HFFc6 (cell line): ENCODE measurements around the gene SORCS2. TPM values are rescaled to one million over a fixed set of nuclear protein-coding genes. Genes with fewer than 3 reads are reported as not detected.

Experiments
- DNase-seq: peaks from one replicate; pipeline ENCODE4 v3.0.0-alpha.2; 2018
- H3K27ac Mint-ChIP-seq: 2 replicates; pipeline ENCODE4 v1.8.0; 2020; ENCODE audit warnings: mild to moderate bottlenecking, mixed read lengths
- H3K27me3 Mint-ChIP-seq: 2 replicates; pipeline ENCODE4 v1.8.0; 2021; ENCODE audit warnings: mild to moderate bottlenecking, moderate library complexity, mixed read lengths; ENCODE audit not compliant: insufficient read depth
- H3K36me3 Mint-ChIP-seq: 2 replicates; pipeline ENCODE4 v1.8.0; 2021; ENCODE audit warnings: low read depth, mixed read lengths
- H3K4me1 Mint-ChIP-seq: 2 replicates; pipeline ENCODE4 v1.8.0; 2020; ENCODE audit warnings: low read depth, mixed read lengths
- H3K4me3 Mint-ChIP-seq: 2 replicates; pipeline ENCODE4 v1.8.0; 2020; ENCODE audit warnings: mild to moderate bottlenecking, moderate library complexity, mixed read lengths
- H3K9me3 Mint-ChIP-seq: 2 replicates; pipeline ENCODE4 v1.8.0; 2020; ENCODE audit warnings: mild to moderate bottlenecking, mixed read lengths
- CTCF ChIP-seq: fragments of 200-600 bp; sonication (generic); IDR thresholded peaks from 2 replicates; pipeline ENCODE4 v1.5.0; 2021; ENCODE audit warnings: antibody characterized with exemption, mild to moderate bottlenecking
- total RNA-seq, 6 experiments: library from RNA; stranded (reverse); fragmentation: NEBNext Ultra II Directional; extraction: Animal tissue kit (Norgen Biotek cat#: 25700); gene quantifications; 2 replicates in 1 of 6; 3 replicates in 5 of 6; pipeline ENCODE4 v1.2.3, GENCODE V29; 2021

SORCS2 gene
- total RNA-seq, 6 experiments from 2014 or later, result 0.05 to 0.15 (median 0.12) TPM; not detected in 3

- Mint-ChIP-seq H3K27ac (no peak overlapping the region), H3K9me3 (no peaks in the 10 kb centered on the region), H3K36me3 (no peaks in the 10 kb centered on the region), H3K27me3 (peaks cover 31% of the 10 kb centered on the region), H3K4me1 (no peaks in the 10 kb centered on the region), H3K4me3 (no peak overlapping the region)
- DNase-seq, result no peak
- TF ChIP-seq CTCF, result no peak
These were observed 273.9 kb downstream of the SORCS2 start for GRCh38 chr4:7466215-7466614.

- Mint-ChIP-seq H3K36me3 (no peaks in the 10 kb centered on the region), H3K4me1 (no peaks in the 10 kb centered on the region), H3K27ac (no peak overlapping the region), H3K9me3 (no peaks in the 10 kb centered on the region), H3K4me3 (no peak overlapping the region), H3K27me3 (peaks cover 28% of the 10 kb centered on the region)
- no peak for TF ChIP-seq CTCF
- no peak for DNase-seq
These were observed 274.6 kb downstream of the SORCS2 start for GRCh38 chr4:7466904-7467303.

DNA sequence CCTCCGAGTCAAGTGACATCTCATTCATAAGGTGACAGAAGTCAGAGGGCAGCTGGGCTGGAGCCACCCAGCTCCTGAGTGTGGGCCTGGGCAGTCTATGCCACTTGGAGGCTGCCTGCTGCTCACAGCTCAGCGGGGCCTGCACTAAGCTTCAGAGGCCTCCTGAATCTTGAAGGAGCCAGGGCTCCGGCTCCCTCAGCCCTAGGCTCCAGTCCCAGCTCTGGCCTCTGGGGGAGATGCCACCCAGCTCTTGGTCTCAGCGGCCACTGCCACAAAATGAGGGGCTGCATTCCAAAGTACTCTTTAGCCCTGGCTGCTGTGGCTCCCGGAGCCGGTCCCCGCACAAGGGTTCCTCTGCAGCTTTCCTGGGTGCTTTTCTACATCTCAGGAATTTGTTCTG lies 275.1 kb downstream of the SORCS2 start:
- H3K27me3 Mint-ChIP-seq, result peaks cover 31% of the 10 kb centered on the region
- H3K9me3 Mint-ChIP-seq, result no peaks in the 10 kb centered on the region
- no peak for TF ChIP-seq CTCF
- H3K27ac Mint-ChIP-seq, result no peak overlapping the region
- no peaks in the 10 kb centered on the region for H3K36me3 Mint-ChIP-seq
- H3K4me1 Mint-ChIP-seq, result no peaks in the 10 kb centered on the region
- DNase-seq, result no peak
- H3K4me3 Mint-ChIP-seq, result no peak overlapping the region

DNA sequence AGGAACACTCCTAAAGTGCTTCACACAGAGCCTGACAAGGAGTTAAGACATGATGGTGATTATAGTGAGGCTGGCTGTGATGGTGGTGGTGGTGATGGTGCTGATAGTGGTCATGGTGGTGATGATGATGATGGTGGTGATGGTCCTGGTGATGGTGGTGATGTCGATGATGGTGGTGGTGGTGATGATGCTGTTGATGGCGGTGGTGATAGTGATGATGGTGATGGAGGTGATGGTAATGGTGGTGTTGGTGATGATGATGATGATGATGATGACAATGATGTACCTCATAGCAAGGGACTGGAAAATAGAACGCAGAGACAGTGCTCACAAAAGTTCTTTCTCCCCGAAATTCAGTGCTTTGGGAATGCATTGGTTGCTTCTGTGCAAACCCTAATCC lies 276.7 kb downstream of the SORCS2 start:
- H3K4me1 Mint-ChIP-seq, result no peaks in the 10 kb centered on the region
- H3K27ac Mint-ChIP-seq, result no peak overlapping the region
- no peak overlapping the region for H3K4me3 Mint-ChIP-seq
- no peak for TF ChIP-seq CTCF
- no peaks in the 10 kb centered on the region for H3K36me3 Mint-ChIP-seq
- no peak for DNase-seq
- H3K9me3 Mint-ChIP-seq, result no peaks in the 10 kb centered on the region
- peaks cover 39% of the 10 kb centered on the region for H3K27me3 Mint-ChIP-seq

GRCh38 chr4:7470111-7470510 lies 277.8 kb downstream of the SORCS2 start:
- Mint-ChIP-seq H3K27ac (no peak overlapping the region), H3K9me3 (no peaks in the 10 kb centered on the region), H3K4me1 (no peaks in the 10 kb centered on the region), H3K36me3 (no peaks in the 10 kb centered on the region), H3K4me3 (no peak overlapping the region), H3K27me3 (peaks cover 46% of the 10 kb centered on the region)
- no peak for TF ChIP-seq CTCF
- DNase-seq, result no peak

GRCh38 chr4:7470522-7471128 lies 278.3 kb downstream of the SORCS2 start:
- no peak for DNase-seq
- H3K4me3 Mint-ChIP-seq, result no peak overlapping the region
- no peaks in the 10 kb centered on the region for H3K9me3 Mint-ChIP-seq
- peaks cover 47% of the 10 kb centered on the region for H3K27me3 Mint-ChIP-seq
- H3K4me1 Mint-ChIP-seq, result no peaks in the 10 kb centered on the region
- TF ChIP-seq CTCF, result no peak
- H3K27ac Mint-ChIP-seq, result no peak overlapping the region
- H3K36me3 Mint-ChIP-seq, result no peaks in the 10 kb centered on the region
